ENCODE results near the gene HP. TPM values are rescaled to one million over a fixed set of nuclear protein-coding genes. Genes with fewer than 3 reads are reported as not detected.

HP gene
- total RNA-seq, 1 donor from 2014 or later: not detected

- Mint-ChIP-seq H3K4me1 (ENCODE audit: unreplicated experiment) (peaks cover 9% of the 10 kb centered on the region), H3K9me3 (ENCODE audit: unreplicated experiment) (no peaks in the 10 kb centered on the region), H3K4me3 (ENCODE audit: unreplicated experiment) (no peak overlapping the region), H3K36me3 (ENCODE audit: low read depth, unreplicated experiment) (peaks cover 3% of the 10 kb centered on the region), H3K27ac (ENCODE audit: unreplicated experiment) (no peak overlapping the region), H3K27me3 (ENCODE audit: unreplicated experiment) (peaks cover 10% of the 10 kb centered on the region)
- TF ChIP-seq, protein P1, sequence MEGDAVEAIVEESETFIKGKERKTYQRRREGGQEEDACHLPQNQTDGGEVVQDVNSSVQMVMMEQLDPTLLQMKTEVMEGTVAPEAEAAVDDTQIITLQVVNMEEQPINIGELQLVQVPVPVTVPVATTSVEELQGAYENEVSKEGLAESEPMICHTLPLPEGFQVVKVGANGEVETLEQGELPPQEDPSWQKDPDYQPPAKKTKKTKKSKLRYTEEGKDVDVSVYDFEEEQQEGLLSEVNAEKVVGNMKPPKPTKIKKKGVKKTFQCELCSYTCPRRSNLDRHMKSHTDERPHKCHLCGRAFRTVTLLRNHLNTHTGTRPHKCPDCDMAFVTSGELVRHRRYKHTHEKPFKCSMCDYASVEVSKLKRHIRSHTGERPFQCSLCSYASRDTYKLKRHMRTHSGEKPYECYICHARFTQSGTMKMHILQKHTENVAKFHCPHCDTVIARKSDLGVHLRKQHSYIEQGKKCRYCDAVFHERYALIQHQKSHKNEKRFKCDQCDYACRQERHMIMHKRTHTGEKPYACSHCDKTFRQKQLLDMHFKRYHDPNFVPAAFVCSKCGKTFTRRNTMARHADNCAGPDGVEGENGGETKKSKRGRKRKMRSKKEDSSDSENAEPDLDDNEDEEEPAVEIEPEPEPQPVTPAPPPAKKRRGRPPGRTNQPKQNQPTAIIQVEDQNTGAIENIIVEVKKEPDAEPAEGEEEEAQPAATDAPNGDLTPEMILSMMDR (IDR thresholded peaks at IDR 0.05; ENCODE audit: unreplicated experiment): no peak
- no peak for DNase-seq (ENCODE audit: low spot score)
Measured at GRCh38 chr16:72013389-72013788, 40.9 kb upstream of the HP start.

- Mint-ChIP-seq H3K36me3 (ENCODE audit: low read depth, unreplicated experiment) (peaks cover 3% of the 10 kb centered on the region), H3K27me3 (ENCODE audit: unreplicated experiment) (peaks cover 10% of the 10 kb centered on the region), H3K27ac (ENCODE audit: unreplicated experiment) (no peak overlapping the region), H3K4me3 (ENCODE audit: unreplicated experiment) (no peak overlapping the region), H3K9me3 (ENCODE audit: unreplicated experiment) (no peaks in the 10 kb centered on the region), H3K4me1 (ENCODE audit: unreplicated experiment) (peaks cover 7% of the 10 kb centered on the region)
- TF ChIP-seq, protein P1 (IDR thresholded peaks at IDR 0.05; ENCODE audit: unreplicated experiment): no peak
- no peak for DNase-seq (ENCODE audit: low spot score)
Measured at GRCh38 chr16:72013888-72014581, 40.3 kb upstream of the HP start.

DNA sequence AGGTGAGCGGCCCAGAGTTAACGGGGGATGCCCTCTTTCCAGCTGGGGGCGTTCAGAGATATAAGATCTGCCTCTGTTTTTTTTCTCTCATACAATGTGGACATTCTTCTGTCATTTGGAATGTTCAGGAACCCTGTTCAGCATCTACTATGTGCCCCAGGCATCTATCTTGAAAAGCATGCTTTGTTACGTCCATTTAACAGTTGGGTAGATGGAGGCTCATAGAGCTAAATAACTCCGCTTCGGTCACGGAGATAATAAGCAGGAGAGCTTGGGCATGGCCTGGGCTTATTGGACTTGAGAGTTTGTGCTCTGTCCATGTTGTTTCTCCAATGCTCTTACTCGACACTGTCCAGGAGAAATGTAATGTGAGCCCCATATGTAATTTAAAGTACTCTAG, 39.6 kb upstream of the HP start:
- peaks cover 10% of the 10 kb centered on the region for H3K27me3 Mint-ChIP-seq (ENCODE audit: unreplicated experiment)
- H3K27ac Mint-ChIP-seq (ENCODE audit: unreplicated experiment): no peak overlapping the region
- no peak for DNase-seq (ENCODE audit: low spot score)
- no peak overlapping the region for H3K4me3 Mint-ChIP-seq (ENCODE audit: unreplicated experiment)
- peaks cover 7% of the 10 kb centered on the region for H3K4me1 Mint-ChIP-seq (ENCODE audit: unreplicated experiment)
- TF ChIP-seq, protein P1 (IDR thresholded peaks at IDR 0.05; ENCODE audit: unreplicated experiment): no peak
- peaks cover 7% of the 10 kb centered on the region for H3K36me3 Mint-ChIP-seq (ENCODE audit: low read depth, unreplicated experiment)
- no peaks in the 10 kb centered on the region for H3K9me3 Mint-ChIP-seq (ENCODE audit: unreplicated experiment)

DNA sequence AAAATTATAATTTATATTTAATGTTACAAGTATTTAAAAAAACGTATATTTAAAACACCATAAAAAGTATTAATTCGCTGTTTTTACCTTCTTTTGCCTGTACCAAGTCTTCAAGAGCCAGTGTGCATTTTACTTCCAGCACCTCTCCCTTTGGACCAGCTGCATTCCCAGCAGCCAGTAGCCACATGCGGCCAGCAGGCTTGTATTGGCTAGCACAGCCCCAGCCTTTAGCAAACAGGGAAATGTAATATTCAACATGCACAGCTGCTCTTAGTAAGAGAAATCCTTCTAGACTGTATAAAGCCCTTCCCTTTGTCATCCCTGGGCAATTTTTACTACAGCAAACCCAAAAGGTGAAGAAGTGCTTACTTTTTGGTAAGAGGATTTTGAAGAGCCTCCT, 39.2 kb upstream of the HP start:
- no peak for DNase-seq (ENCODE audit: low spot score)
- Mint-ChIP-seq H3K27ac (ENCODE audit: unreplicated experiment) (no peak overlapping the region), H3K4me3 (ENCODE audit: unreplicated experiment) (no peak overlapping the region), H3K27me3 (ENCODE audit: unreplicated experiment) (peaks cover 10% of the 10 kb centered on the region), H3K4me1 (ENCODE audit: unreplicated experiment) (peaks cover 7% of the 10 kb centered on the region), H3K36me3 (ENCODE audit: low read depth, unreplicated experiment) (peaks cover 7% of the 10 kb centered on the region), H3K9me3 (ENCODE audit: unreplicated experiment) (no peaks in the 10 kb centered on the region)
- TF ChIP-seq, protein P1 (IDR thresholded peaks at IDR 0.05; ENCODE audit: unreplicated experiment): no peak

GRCh38 chr16:72018470-72018869, 35.8 kb upstream of the HP start:
- Mint-ChIP-seq H3K4me1 (ENCODE audit: unreplicated experiment) (peaks cover 7% of the 10 kb centered on the region), H3K27ac (ENCODE audit: unreplicated experiment) (no peak overlapping the region), H3K9me3 (ENCODE audit: unreplicated experiment) (no peaks in the 10 kb centered on the region), H3K36me3 (ENCODE audit: low read depth, unreplicated experiment) (peaks cover 15% of the 10 kb centered on the region), H3K4me3 (ENCODE audit: unreplicated experiment) (no peak overlapping the region), H3K27me3 (ENCODE audit: unreplicated experiment) (peaks cover 10% of the 10 kb centered on the region)
- DNase-seq (ENCODE audit: low spot score): no peak
- TF ChIP-seq, protein P1 (IDR thresholded peaks at IDR 0.05; ENCODE audit: unreplicated experiment): no peak
